H1 (cell line): ENCODE measurements around the gene TNS3. TPM values are rescaled to one million over a fixed set of nuclear protein-coding genes. Genes with fewer than 3 reads are reported as not detected.

Experiments used
- CTCF ChIA-PET: fragments of 300-600 bp; sonication (Branson Sonifier 250); formaldehyde crosslinking; loops from one replicate; lab custom pipeline; 2021; ENCODE audit not compliant: partially characterized antibody; lab: Charles Lee
- POLR2A ChIA-PET: fragments of 300-600 bp; sonication (Branson Sonifier 250); formaldehyde crosslinking; loops from one replicate; lab custom pipeline; 2021; ENCODE audit warnings: inconsistent platforms; ENCODE audit not compliant: partially characterized antibody; lab: Charles Lee
- DNase-seq, 2 experiments: peaks; one replicate each; pipeline versions ENCODE4 v3.0.0 to v3.0.0-alpha.2; 2010 to 2022; ENCODE audit warnings: low spot score in 2 of 2, low read depth in 1 of 2, mixed read lengths in 1 of 2
- FAIRE-seq: peaks from 2 replicates; lab custom pipeline; 2011; peaks lifted over from hg19 to GRCh38; lab: Jason Lieb, UNC
- H2AFZ ChIP-seq: 2 replicates; pipeline ENCODE4 v1.8.1; 2012; ENCODE audit warnings: low read length, inconsistent platforms
- H2AK5ac ChIP-seq: 2 replicates; pipeline ENCODE4 v1.6.1; 2013; ENCODE audit warnings: low read depth, low read length
- H2BK120ac ChIP-seq: replicated peaks from 2 replicates; pipeline ENCODE3; 2013; ENCODE audit warnings: low read depth, low read length, inconsistent platforms
- H2BK12ac ChIP-seq: 2 replicates; pipeline ENCODE4 v1.6.1; 2013; ENCODE audit warnings: low read depth, low read length
- H2BK15ac ChIP-seq: 2 replicates; pipeline ENCODE4 v1.6.1; 2013; ENCODE audit warnings: low read length
- H2BK20ac ChIP-seq: 2 replicates; pipeline ENCODE4 v1.6.1; 2013; ENCODE audit warnings: low read length
- H2BK5ac ChIP-seq: 2 replicates; pipeline ENCODE4 v1.6.1; 2013; ENCODE audit warnings: low read depth, low read length
- H3K14ac ChIP-seq: 2 replicates; pipeline ENCODE4 v1.6.1; 2013; ENCODE audit warnings: inconsistent platforms; ENCODE audit not compliant: insufficient read length
- H3K18ac ChIP-seq: 2 replicates; pipeline ENCODE4 v1.6.1; 2013; ENCODE audit warnings: low read length; ENCODE audit errors: extremely low read depth
- H3K23ac ChIP-seq: 2 replicates; pipeline ENCODE4 v1.6.1; 2013; ENCODE audit warnings: inconsistent platforms; ENCODE audit not compliant: insufficient read length
- H3K23me2 ChIP-seq: 2 replicates; pipeline ENCODE4 v1.6.1; 2013; ENCODE audit warnings: low read depth, low read length
- H3K27ac ChIP-seq: 2 replicates; pipeline ENCODE4 v1.6.1; 2011; ENCODE audit warnings: low read depth, low read length, inconsistent platforms
- H3K27me3 ChIP-seq, 4 experiments: replicated peaks in 1 of 4; 1 replicate in 1 of 4; 2 replicates in 3 of 4; pipeline versions ENCODE4 v1.6.1 to v1.8.1; 2011 to 2013; ENCODE audit warnings: low read length in 3 of 4, mild to moderate bottlenecking in 3 of 4, inconsistent platforms in 2 of 4, mixed read lengths in 2 of 4, moderate library complexity in 1 of 4; ENCODE audit not compliant: control insufficient read depth in 3 of 4, insufficient read depth in 3 of 4; ENCODE audit errors: extremely low read depth in 1 of 4
- H3K36me3 ChIP-seq, 4 experiments: 2 replicates each; pipeline versions ENCODE4 v1.6.1 to v1.8.1; 2011 to 2013; ENCODE audit warnings: mild to moderate bottlenecking in 4 of 4, low read length in 3 of 4, moderate library complexity in 2 of 4, control low read depth in 1 of 4, inconsistent platforms in 1 of 4; ENCODE audit not compliant: insufficient read depth in 4 of 4, control insufficient read depth in 2 of 4
- H3K4ac ChIP-seq: replicated peaks from 2 replicates; pipeline ENCODE3; 2013; ENCODE audit warnings: low read length, low read depth, mixed read lengths, inconsistent platforms; ENCODE audit not compliant: insufficient read length
- H3K4me1 ChIP-seq, 4 experiments: replicated peaks in 1 of 4; 1 replicate in 1 of 4; 2 replicates in 3 of 4; pipeline versions ENCODE4 v1.6.1 to v1.8.1; 2011 to 2013; ENCODE audit warnings: low read length in 3 of 4, inconsistent platforms in 2 of 4, mixed read lengths in 1 of 4; ENCODE audit not compliant: insufficient read depth in 4 of 4, control insufficient read depth in 3 of 4
- H3K4me2 ChIP-seq, 2 experiments: 2 replicates each; pipeline versions ENCODE4 v1.6.1 to v1.8.1; 2011 to 2013; ENCODE audit warnings: low read depth in 2 of 2, low read length in 2 of 2, control low read depth in 1 of 2, inconsistent platforms in 1 of 2, mild to moderate bottlenecking in 1 of 2; ENCODE audit not compliant: insufficient read depth in 1 of 2
- H3K4me3 ChIP-seq, 4 experiments: fragments of 200-600, 300-600 bp in 1 of 4; sonication (generic), shearing (Covaris generic), sonication (Bioruptor Twin) in 1 of 4; 2 replicates each; pipeline versions ENCODE4 v1.5.1 to v1.8.1; 2011 to 2016; ENCODE audit warnings: low read length in 4 of 4, low read depth in 3 of 4, control low read depth in 2 of 4, inconsistent platforms in 2 of 4, mild to moderate bottlenecking in 2 of 4, mixed read lengths in 1 of 4, moderate library complexity in 1 of 4; ENCODE audit not compliant: insufficient read depth in 2 of 4; ENCODE audit errors: extremely low read depth in 1 of 4
- H3K56ac ChIP-seq: replicated peaks from 2 replicates; pipeline ENCODE3; 2013; ENCODE audit warnings: low read depth, mild to moderate bottlenecking, mixed read lengths, low read length, inconsistent platforms; ENCODE audit not compliant: insufficient read length
- H3K79me1 ChIP-seq: 2 replicates; pipeline ENCODE4 v1.6.1; 2013; ENCODE audit warnings: low read depth, low read length, control low read depth
- H3K79me2 ChIP-seq, 2 experiments: 2 replicates each; pipeline versions ENCODE4 v1.6.1 to v1.8.1; 2012 to 2013; ENCODE audit warnings: low read length in 2 of 2, mild to moderate bottlenecking in 2 of 2, inconsistent platforms in 1 of 2; ENCODE audit not compliant: insufficient read depth in 2 of 2, control insufficient read depth in 1 of 2
- H3K9ac ChIP-seq, 4 experiments: replicated peaks in 1 of 4; 1 replicate in 1 of 4; 2 replicates in 3 of 4; pipeline versions ENCODE4 v1.6.1 to v1.8.1; 2011 to 2013; ENCODE audit warnings: low read depth in 3 of 4, low read length in 3 of 4, control low read depth in 2 of 4, mild to moderate bottlenecking in 2 of 4, moderate library complexity in 2 of 4, inconsistent platforms in 1 of 4; ENCODE audit errors: extremely low read depth in 1 of 4
- H3K9me3 ChIP-seq, 2 experiments: 2 replicates each; pipeline versions ENCODE4 v1.6.1 to v1.8.1; 2012 to 2013; ENCODE audit warnings: mild to moderate bottlenecking in 2 of 2, moderate library complexity in 2 of 2, control low read depth in 1 of 2, inconsistent platforms in 1 of 2, low read depth in 1 of 2, low read length in 1 of 2, mixed read lengths in 1 of 2; ENCODE audit not compliant: insufficient read depth in 2 of 2
- H4K20me1 ChIP-seq, 2 experiments: replicated peaks in 1 of 2; 2 replicates each; pipeline versions ENCODE3 to v1.8.1; 2011 to 2013; ENCODE audit warnings: inconsistent platforms in 2 of 2, low read length in 2 of 2, mild to moderate bottlenecking in 1 of 2; ENCODE audit not compliant: insufficient read depth in 2 of 2, control insufficient read depth in 1 of 2
- H4K5ac ChIP-seq: 2 replicates; pipeline ENCODE4 v1.6.1; 2013; ENCODE audit warnings: low read length, low read depth, mixed read lengths, inconsistent platforms; ENCODE audit not compliant: insufficient read length
- H4K8ac ChIP-seq: 2 replicates; pipeline ENCODE4 v1.8.0; 2013; ENCODE audit warnings: mild to moderate bottlenecking, moderate library complexity, low read length, inconsistent platforms; ENCODE audit not compliant: insufficient read depth; ENCODE audit errors: extremely low read depth
- H4K91ac ChIP-seq: replicated peaks from 2 replicates; pipeline ENCODE3; 2013; ENCODE audit warnings: low read length, mixed read lengths, inconsistent platforms; ENCODE audit not compliant: insufficient read length
- CBX5 ChIP-seq: fragments of 300-800, 300-1000 bp; sonication (generic); IDR thresholded peaks from 2 replicates; pipeline ENCODE4 v1.7.1; 2016; ENCODE audit warnings: antibody characterized with exemption, low read length, low read depth
- CTBP2 ChIP-seq: IDR thresholded peaks from 2 replicates; pipeline ENCODE4 v1.7.0; 2011; ENCODE audit warnings: borderline replicate concordance, mild to moderate bottlenecking, moderate library complexity, mixed read lengths, low read length; ENCODE audit not compliant: insufficient read depth, insufficient read length
- WGBS, 2 experiments: shearing (Covaris generic) in 1 of 2; methylation state at CpG; one replicate each; pipeline versions ENCODE4 v1.1.6 to v1.1.7; 2013 to 2015; ENCODE audit warnings: low lambda C conversion rate in 2 of 2, mixed read lengths in 2 of 2, inconsistent platforms in 1 of 2, low coverage in 1 of 2, missing lambda C conversion rate in 1 of 2; ENCODE audit not compliant: insufficient replicate concordance in 2 of 2, insufficient coverage in 1 of 2, insufficient read length in 1 of 2; ENCODE audit errors: extremely low coverage in 1 of 2, missing lambda C conversion rate in 1 of 2; 5-methylcytosine and 5-hydroxymethylcytosine counted together
- polyA plus RNA-seq, 7 experiments: library from polyadenylated mRNA; depleted of rRNA in 3 of 7; stranded (reverse) in 5 of 7; unstranded in 2 of 7; fragments of >200 nt in 5 of 7; fragments of 200-250 nt in 2 of 7; gene quantifications; 1 replicate in 5 of 7; 2 replicates in 1 of 7; 4 replicates in 1 of 7; pipeline versions ENCODE4 v1.2.1 to v1.2.3, GENCODE V29; 2011 to 2013; ENCODE audit warnings: missing spikeins in 2 of 7, mixed read lengths in 2 of 7
- total RNA-seq: library from RNA; stranded (reverse); fragmentation: NEBNext Ultra II Directional; extraction: Animal tissue kit (Norgen Biotek cat#: 25700); gene quantifications from 2 replicates; pipeline ENCODE4 v1.2.1, GENCODE V29; 2021

The TNS3 gene
- total and polyA plus RNA-seq, 2 of the 8 experiments (the other 6 are each of a cell fraction or from before 2014, with no cell fraction given): 11.9 to 24.2 TPM

DNA sequence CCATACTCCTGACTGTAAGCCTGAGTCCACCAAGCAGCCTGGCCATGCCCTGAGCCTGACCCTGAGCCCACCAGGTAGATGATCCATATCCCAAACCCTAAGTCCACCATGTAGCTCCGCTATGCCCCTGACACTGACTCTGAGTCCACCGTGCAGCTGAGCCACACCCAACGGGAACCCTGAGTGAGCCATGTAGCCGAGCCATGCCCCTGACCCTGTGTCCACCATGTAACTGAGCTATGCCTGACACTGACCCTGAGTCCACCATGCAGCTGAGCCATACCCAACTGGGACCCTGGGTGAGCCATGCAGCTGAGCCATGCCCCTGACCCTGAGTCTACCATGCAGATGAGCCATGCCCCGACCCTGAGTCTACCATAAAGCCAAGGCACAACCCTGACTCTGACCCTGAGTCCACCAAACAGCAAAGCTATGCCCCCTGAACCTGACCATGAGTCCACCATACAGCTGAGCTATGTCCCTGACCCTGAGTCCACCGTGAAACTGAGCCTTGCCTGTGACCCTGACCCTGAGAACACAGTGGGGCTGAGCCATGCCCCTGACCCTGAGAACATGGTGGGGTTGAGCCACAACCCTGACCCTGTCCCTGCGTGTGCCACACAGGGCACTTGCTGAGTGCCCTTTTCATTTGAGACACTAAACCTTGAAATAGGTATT, 299.8 kb downstream of the TNS3 start:
- Histone ChIP-seq H2AFZ (no peak overlapping the region), H3K23ac (no peak overlapping the region), H2BK120ac (no peak overlapping the region), H4K91ac (no peak overlapping the region), H3K9me3 (no peaks in the 10 kb centered on the region), H3K79me1 (no peaks in the 10 kb centered on the region), H3K27me3 (no peaks in the 10 kb centered on the region), H3K79me2 (no peaks in the 10 kb centered on the region), H4K8ac (no peak overlapping the region), H2BK12ac (no peak overlapping the region), H3K14ac (no peak overlapping the region), H2BK20ac (no peak overlapping the region), H3K4me2 (no peak overlapping the region), H3K4ac (no peak overlapping the region), H2BK15ac (no peak overlapping the region), H3K4me1 (no peaks in the 10 kb centered on the region), H3K36me3 (peaks cover 2 to 7% (median 5%) of the 10 kb centered on the region in 4 experiments; a peak in 3 of 8 replicates), H3K27ac (no peak overlapping the region), H4K5ac (no peak overlapping the region), H3K9ac (no peak overlapping the region), H2AK5ac (no peak overlapping the region), H3K23me2 (no peaks in the 10 kb centered on the region), H2BK5ac (no peak overlapping the region), H3K56ac (no peak overlapping the region), H4K20me1 (peaks cover 0 to 5% of the 10 kb centered on the region in 2 experiments), H3K18ac (no peak overlapping the region), H3K4me3 (no peak overlapping the region)
- WGBS, 2 experiments: 90% methylated on average over 7 of the region's 7 CpGs; no CpG with 5 or more reads in 1 of the 2 experiments
- CTCF ChIA-PET: interaction anchor here (3.4 kb wide), 1 partner anchor 16 kb away, joined by 19 read pairs; no protein-coding TSS in a partner anchor
- no peak for DNase-seq
- POLR2A ChIA-PET: no interaction called here
- FAIRE-seq: no peak
- no peak for TF ChIP-seq CTBP2
- TF ChIP-seq CBX5: no peak
